RPMI7951 (cell line): ENCODE data around the gene STXBP1. TPM values are rescaled to one million over a fixed set of nuclear protein-coding genes. Genes with fewer than 3 reads are reported as not detected.
A peak's percentile ranks its signal among the peaks of the same experiment; 100 is the strongest.
"Not testable (repeated sequence)": the region's sequence is repeated elsewhere in the genome, so short reads cannot be mapped to it uniquely, and the experiment has no call there.

Experiments used
- DNase-seq: peaks from one replicate; pipeline ENCODE4 v3.0.0-alpha.2; 2012; ENCODE audit warnings: low read depth
- total RNA-seq: library from RNA; depleted of rRNA; stranded (reverse); fragments of >200 nt; shearing (Covaris generic); gene quantifications from 2 replicates; pipeline ENCODE4 v1.2.3, GENCODE V29; 2014

Gene STXBP1
- total RNA-seq, 1 experiment from 2014 or later = 12.4 TPM

DNA sequence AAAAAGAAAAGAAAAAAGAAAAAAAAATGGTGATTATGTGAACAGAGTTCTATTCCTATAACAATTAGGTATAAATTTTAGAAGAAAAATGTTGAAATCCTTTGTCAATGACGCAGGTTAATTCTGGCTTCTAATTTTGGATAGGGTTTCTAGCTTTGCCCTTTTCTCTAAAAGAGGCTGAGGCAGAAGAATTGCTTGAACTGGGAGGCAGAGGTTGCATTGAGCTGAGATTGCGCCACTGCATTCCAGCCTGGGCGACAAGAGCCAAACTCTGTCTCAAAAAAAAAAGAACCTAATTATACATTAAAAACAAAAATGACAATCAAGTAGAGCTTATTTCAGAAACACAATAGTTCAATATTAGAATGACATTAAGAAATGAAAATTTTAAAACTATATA is 2.9 kb downstream of the STXBP1 start:
- DNase-seq = no peak

DNA sequence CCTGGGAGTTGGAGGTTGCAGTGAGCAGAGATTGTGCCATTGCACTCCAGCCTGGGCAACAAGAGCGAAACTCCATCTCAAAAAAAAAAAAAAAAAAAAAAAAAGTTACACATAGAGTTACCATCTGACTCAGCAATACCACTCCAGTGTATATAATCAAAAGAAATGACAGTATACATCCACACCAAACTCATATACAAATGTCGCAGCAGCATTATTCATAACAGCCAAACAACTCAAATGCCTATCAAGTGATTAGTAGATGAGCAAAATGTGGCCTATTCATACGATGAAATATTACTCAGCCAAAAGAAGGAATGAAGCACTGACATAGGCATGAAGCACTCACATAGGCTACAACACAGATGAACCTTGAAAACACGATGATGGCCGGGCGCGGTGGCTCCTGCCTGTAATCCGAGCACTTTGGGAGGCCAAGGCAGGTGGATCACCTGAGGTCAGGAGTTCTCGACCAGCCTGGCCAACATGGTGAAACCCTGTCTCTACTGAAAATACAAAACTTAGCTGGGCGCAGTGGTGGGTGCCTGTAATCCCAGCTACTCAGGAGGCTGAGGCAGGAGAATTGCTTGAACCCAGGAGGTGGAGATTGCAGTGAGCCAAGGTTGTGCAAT is 9.4 kb downstream of the STXBP1 start:
- DNase-seq = not testable (repeated sequence)

DNA sequence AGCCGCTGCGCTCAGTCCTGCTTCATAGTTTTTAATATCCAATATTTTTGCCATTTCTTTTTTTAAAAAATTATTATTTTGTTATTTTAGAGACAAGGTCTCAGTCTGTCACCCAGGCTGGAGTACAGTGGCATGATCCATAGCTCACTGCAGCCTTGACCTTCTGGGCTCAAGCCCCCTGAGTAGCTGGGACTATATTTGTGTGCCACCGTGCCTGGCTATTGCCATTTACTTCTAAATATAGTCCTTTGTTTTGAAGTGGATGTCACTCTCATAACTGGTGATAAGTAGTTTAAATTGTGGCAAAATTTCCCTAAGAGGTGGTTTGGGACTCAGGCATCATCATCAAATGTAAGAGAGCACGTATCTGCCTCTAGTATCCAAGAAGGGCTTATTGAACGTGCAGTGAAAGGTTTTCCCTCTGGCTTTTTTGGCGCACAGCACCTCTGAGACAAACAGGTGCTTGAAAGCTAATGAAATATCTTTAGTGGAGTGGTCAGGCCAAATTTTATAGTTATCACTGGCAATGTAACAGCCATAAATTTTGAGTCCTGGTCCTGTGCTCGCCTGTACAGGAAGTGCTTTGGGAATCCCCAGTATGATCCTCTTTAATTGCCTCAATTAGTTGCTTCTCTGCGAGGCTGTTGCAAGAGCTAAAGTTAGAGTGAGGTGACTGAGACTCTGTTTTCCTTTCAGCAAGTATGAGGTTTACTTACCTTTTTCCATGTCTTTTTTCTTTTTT is 14.8 kb downstream of the STXBP1 start:
- DNase-seq = no peak

DNA sequence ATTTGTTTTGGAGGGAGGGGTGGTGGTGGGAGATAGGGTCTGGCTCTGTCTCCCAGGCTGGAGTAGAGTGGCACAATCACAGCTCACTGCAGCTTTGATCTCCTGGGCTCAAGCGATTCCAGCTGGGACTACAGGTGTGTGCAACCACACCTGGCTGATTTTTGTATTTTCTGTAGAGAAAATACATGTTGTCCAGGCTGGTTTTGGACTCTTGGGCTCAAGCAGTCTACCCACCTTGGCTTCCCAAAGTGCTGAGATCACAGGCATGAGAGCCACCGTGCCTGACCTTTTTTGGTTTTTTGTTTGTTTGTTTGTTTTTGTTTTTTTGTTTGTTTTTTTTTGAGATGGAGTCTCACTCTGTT is 15.4 kb downstream of the STXBP1 start:
- DNase-seq = no peak

DNA sequence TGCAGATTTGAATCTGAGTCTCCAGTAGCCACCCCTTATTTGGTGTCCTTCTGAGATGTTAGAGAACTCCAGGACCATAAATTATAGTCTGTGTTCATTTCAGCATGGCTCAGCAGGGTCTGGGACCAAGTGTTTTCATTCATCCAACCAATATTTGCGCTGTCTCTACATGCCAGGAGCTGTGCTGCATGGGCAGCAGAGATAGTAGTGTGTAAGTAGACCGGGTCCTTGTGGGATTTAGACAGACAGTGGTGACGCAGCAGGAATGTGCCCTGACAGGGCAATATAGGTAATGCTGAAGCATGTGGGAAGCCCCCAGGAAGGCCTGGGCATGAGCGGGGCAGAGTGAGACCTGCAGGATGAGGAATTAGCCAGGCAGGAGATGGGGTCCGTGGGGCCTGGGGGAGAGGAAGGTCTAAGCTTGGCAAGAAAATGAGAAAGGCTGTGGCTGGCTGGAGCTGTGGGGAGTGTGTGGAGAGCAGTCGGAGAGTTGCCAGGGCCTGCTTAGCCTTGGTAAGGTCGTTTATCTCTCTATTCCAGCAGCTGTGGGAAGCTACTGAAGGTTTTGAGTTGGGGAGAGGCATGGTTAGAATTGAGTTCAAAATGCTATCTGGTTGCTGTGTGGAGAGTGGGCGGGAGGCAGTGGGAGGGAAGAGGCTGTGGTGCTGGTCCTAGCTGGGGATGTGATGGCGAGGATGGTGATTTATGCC is 16.8 kb downstream of the STXBP1 start:
- no peak for DNase-seq

DNA sequence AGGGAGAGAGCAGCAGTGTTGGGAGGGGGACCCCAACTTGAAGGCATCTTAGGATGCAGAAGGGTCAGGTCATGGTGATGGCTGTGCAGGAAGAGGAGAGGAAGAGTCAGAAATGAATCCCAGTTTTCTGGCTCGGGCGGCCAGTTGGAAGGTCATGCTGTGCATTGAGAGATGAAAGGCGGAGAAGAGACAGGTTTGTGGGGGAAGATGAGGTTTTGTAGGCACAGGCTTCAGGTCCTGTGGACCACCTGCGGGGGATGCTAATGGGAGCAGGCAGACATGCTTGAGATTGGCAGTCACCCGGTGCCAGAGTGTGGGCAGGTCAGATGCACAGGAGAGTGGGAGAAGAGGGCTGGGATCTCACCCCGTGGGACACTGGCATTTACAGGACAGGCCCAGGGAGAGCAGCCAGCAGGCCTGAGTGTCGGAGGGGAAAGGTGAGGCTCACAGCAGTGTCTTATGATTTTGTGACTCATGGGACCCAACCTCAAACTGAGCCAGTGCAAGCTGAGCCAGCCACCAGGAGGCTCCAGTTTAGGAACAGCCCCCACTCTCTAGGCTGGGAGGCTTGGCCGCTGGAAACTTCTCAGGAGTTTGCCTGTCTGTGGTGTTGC is 17.5 kb downstream of the STXBP1 start:
- DNase-seq = no peak

DNA sequence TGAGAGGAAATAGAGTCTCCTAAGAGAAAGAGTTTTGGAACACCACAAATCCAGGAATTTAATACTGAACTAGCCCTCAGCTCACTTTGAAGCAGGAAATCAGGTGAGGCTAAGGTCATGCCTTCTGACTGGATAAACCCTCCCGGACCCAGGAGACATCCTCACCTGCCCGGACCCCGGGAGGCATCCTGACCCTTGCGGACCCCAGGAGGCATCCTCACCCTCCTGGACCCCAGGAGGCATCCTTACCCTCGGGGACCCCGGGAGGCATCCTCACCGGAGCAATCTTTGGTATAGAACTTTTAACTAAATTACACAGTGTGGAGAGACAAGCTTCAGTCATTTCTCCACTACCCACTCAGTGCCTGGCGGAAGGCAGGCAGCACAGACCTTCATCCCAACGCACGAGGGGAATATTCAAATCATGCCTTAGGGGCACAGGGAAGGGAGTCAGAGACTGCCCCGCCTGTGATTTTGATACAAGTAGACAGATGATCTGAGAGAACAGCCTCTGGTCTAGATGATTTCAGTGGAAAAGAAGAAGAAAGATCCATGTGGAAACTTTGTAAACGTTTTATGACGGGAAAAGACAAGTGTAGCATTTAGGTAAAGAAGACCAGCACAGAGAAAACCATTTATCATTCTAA is 21.3 kb downstream of the STXBP1 start:
- no peak for DNase-seq

DNA sequence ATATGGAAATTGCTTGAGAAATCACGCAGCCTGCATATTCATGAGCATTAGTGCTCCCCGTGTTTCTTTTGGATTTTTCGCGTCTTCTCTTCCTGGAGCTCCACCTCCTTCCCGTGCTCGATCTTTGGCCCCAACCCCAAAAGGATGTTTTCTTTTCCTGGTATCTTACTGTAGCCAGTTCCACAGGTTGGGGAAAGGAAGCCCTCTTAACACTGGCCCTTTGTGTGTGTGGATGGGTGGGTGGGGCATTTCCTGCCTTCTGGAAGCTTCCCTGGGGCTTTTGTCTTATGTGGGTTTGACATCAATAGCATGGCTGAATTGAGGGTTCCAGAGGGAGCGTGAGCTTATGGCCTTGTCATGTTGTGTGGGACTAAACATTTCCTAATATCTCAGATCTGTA is 21.9 kb downstream of the STXBP1 start:
- DNase-seq = peak; percentile 28

DNA sequence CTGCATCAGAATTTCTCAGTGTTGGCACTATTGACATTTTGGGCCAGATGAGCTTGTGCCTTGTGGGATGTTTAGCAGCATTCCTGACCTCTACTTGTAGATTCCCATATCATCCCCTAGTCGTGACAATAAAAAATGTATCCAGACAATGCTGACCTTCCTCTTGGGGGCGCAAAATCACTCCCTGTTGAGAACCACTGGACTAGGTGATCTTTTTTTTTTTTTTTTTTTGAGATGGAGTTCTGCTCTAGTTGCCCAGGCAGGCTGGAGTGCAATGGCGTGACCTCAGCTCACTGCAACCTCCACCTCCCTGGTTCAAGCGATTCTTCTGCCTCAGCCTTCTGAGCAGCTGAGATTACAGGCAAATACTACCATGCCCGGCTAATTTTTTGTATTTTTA is 22.6 kb downstream of the STXBP1 start:
- no peak for DNase-seq

DNA sequence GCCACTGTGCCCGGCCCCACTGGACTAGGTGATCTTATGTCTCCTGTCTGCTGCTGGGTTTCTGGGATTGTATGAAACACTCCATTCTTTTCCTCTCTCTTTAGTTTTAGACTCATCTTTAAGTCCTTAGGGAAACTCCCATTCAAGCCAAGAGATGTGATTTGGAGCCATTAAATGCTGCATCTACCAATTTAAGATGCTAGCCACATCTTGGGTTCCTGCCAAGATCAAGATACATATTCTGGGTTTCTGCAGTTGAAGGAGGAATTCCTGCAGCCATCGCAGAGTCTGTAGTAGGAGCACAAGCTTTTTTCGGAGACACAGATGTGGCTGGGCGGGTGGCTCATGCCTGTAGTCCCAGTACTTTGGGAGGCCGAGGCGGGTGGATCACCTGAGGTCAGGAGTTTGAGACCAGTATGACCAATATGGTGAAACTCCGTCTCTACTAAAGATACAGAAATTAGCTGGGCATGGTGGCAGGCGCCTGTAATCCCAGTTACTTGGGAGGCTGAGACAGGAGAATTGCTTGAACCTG is 23.2 kb downstream of the STXBP1 start:
- no peak for DNase-seq

DNA sequence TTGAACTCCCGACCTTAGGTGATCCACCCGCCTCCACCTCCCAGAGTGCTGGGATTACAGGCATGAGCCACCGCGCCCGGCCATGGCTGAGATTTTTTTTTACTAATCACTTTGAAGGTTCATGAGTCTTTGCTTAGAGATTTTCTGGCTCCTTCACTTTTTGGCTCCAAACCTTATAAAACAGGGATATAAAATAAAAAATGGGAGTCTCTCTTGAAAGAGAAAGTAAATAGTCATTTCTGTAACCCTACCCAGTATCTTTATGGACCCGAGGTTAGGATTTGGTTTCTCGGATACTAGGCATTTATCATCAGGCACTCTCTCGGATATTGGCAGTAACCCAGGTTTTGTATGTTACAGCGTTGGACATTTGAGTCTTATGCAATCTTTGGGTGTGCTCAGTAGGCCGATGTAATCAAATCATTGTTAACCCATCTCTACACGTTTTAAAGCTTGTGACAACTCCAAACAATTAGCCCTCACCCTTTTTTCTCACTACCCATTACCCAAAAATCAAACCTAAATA is 25.3 kb downstream of the STXBP1 start:
- peak; percentile 82 for DNase-seq

DNA sequence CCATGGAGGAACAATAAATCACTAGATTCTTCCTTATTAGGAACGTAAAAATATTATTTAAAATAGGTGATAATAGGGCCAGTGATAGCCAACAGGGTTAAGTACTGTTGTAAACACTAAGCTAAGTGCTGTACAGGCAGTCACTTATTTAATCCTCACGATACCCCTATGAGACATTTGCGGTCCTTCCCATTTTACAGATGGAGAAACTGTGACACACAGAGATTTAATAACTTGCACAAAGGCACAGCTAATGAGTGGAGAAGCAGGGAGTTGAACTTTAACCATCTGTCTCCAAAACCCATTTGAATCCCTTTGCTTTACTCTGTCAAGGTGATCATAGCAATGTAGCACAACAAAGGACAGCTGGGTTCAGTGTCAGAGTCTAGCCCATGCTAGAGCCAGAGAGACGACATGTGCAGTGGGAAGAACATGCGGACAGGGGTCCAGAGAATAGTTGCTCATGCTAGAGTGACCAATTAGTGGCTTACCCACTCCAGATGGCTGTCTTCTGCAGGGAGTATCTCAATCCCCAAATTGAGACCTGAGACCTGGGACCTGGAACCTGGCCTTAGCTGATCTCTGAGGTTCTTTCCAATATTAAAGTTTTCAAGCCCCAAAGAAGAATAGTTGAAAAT is 28.9 kb downstream of the STXBP1 start:
- DNase-seq = no peak

DNA sequence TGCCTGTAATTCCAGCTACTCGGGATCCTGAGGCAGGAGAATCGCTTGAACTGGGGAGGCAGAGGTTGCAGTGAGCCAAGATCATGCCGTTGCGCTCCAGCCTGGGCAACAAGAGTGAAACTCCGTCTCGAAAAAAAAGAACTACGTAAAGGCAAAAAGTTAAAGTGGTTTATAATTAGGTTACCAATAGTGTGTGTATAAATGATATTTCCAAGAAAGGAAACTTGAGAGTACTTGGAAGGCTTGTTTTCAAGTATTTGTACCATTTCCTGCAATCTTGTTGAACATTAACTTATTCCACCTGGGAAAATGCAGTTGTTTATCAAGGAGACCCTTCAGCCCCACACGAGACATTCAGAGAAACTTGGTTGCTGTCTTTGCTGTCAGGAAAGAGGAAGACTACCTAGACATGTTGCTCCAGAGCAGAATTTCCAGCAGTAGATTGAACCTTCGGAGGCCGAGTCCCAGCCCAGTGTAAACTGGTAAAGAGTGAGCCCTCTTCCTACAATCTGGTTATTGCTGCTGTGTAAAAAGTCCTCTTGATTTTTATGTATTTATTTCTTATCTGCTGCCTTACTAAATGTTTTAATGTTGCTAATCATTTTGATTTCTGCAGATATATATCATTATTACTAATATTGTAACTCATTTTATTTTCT is 30.1 kb downstream of the STXBP1 start:
- DNase-seq = no peak

DNA sequence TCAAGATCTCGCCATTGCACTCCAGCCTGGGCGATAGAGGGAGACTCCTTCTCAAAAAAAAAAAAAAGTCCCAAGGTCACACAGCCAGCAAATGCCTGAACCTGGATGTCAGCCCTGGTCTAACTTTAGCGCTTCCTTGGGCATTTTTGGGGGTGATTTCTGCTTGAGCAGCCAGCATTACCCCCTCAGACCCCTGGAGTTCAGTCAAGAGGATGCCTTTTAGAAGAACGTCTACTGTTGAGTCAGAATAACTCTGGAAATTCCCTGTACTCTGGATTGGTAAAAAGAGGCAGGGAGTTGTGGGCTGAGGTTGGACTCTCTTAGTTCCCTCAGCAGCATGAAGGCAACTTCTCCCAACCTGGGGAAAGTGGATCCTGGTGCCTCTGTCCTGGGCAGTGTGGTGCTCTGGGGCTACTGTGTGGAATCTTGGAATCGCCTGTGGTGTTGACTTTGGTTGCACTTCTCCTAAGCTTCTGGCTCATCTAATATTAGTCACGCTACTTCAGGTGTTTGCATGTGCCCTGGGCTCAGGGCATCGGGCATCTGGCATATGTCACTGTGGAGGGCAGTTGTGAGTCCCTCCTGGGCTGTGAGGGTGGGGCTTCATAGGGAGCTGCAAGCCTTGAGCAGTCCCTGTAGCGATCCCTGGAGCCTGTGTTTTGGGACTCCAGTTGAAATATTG is 32.2 kb downstream of the STXBP1 start:
- DNase-seq = no peak

DNA sequence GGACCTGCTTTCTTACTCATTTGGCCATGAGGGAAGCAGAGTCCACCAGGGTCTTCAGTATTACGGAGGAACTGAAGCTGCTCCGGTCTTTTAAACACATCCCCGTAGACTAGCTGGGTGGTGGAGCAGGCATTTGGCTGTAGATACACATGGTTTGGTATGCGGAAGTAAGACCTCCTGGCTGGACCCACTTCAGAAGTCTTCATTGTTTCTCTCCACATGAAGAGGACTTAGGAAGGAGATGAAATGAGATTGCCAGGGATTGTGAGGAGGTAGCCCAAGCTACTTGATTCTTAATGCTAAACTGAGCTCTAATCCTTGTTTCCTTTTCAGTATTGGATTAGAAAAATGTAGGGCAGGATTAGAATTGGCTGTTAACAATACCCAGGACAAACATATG is 32.9 kb downstream of the STXBP1 start:
- no peak for DNase-seq

DNA sequence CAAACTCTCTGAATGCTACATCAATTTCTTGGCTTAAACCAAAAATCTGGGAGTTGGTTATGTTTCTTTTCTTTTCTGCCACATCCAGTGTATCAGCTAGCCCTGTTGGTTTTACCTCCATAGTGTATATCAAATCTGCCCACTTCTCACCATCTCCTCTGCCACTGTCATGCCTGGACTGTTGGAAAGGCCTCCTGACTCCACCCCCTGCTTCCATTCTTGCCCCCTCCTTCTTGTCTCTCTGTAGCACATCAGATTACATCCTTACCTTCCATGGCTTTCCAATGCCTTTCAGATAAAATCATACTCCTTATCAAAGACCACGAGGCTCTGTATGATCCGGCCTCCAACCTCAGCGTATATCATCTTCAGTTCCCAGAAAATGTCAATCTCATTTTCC is 35.4 kb downstream of the STXBP1 start:
- no peak for DNase-seq

DNA sequence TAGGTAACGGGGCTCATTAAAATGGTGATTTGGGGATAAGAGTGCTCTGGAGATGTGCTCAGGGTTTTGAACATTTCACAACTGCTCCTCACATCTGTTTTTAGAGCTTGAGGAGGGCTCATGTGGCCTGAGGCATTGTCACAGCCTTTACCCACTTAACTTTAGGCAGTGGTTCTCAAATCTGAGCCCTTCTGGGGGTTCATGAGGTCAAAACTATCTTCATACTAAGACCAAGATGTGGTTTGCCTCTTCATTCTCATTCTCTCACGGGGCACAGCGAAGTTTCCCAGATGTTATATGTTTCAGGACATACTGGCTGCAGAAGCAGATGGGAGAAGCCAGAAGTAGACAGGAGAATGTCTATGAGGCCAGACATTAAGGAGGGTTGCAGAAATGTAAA is 38.4 kb downstream of the STXBP1 start:
- DNase-seq = no peak

DNA sequence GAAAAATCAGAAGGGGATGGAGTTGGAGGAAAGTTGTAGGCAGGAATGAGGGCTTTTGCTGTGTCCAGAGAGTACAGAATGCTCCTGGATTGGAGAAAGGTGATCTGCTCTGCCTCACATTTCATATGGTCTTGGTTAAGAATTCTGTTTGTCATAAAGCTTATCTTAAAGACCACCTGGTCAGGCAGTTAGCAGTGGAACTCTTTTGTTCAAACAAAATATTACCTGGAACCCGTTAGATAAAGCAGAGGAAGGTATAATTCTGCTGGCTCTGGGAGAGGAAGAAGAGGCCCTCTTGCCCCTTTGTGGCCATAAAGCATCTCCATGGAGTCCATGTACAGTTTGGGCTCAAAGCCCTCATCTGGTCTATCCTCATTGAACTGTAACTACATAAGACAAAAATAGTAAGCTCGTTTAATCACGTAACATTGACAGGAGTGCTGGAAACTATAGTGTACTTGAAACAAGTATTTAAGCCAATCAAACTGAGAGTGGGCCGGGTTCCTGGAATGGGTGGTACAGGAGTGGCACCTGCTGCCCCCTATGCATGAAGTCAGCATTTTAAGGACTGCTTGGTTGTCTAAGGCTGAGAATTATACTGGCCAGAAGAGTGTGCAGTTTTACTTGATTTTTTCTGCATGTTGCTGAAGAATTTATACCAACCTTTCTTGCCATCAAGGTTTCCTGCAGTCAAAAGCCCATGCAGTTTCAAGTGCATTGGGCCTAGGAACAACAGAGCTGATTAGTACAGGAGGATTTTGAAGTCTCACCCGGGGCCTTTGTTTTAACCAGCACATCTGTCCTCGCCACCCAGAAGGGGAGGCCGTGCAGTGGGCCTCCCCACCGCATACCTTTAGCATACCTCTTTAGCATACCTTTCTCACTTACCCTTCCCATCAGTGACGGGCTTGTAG is 39.9 kb downstream of the STXBP1 start:
- no peak for DNase-seq

DNA sequence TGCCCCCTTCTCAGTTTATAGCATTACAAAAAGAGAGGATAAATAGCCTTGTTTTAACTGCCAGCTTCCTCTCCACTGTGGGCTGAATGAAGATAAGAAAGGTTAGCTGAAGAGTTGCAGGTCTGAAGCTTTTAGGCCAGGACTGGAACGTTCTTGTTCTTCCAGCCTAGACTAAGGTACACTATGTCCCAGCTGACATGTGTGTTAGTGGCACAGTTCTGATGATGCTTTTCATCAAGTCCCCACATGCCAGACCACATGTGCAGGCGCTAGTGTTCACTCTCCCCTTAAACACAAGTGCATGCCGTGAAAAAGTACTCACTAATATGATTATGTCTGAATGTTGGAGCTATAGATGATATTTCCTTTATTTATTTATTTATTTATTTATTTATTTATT is 40.7 kb downstream of the STXBP1 start:
- DNase-seq = no peak
